ENCODE data around the gene SORBS2.

Gene SORBS2

GRCh38 chr4:185836241-185837084, 24.5 kb upstream of the SORBS2 start:
- no peak for DNase-seq (ENCODE audit: low read depth in 2 of 2)

GRCh38 chr4:185835814-185836213, 23.8 kb upstream of the SORBS2 start:
- no peak for DNase-seq (ENCODE audit: low read depth in 2 of 2)

GRCh38 chr4:185835336-185835735, 23.3 kb upstream of the SORBS2 start:
- no peak for DNase-seq (ENCODE audit: low read depth in 2 of 2)

- DNase-seq (ENCODE audit: low read depth in 2 of 2), result no peak
Measured at GRCh38 chr4:185834778-185835177, 22.8 kb upstream of the SORBS2 start.

- no peak for DNase-seq (ENCODE audit: low read depth in 2 of 2)
Measured at GRCh38 chr4:185834088-185834487, 22.1 kb upstream of the SORBS2 start.

- DNase-seq (ENCODE audit: low read depth in 2 of 2), result no peak
Measured at GRCh38 chr4:185833055-185833598, 21.1 kb upstream of the SORBS2 start.

GRCh38 chr4:185831125-185831815, 19.3 kb upstream of the SORBS2 start:
- DNase-seq (ENCODE audit: low read depth in 2 of 2), result no peak

- no peak for DNase-seq (ENCODE audit: low read depth in 2 of 2)
Measured at GRCh38 chr4:185830263-185830994, 18.4 kb upstream of the SORBS2 start.

GRCh38 chr4:185826381-185826780, 14.4 kb upstream of the SORBS2 start:
- DNase-seq (ENCODE audit: low read depth in 2 of 2), result no peak

- DNase-seq (ENCODE audit: low read depth in 2 of 2), result no peak
Measured at GRCh38 chr4:185825737-185826136, 13.7 kb upstream of the SORBS2 start.

- DNase-seq (ENCODE audit: low read depth in 2 of 2), result no peak
Measured at GRCh38 chr4:185822791-185823190, 10.8 kb upstream of the SORBS2 start.

GRCh38 chr4:185821029-185821419, 9.0 kb upstream of the SORBS2 start:
- no peak for DNase-seq (ENCODE audit: low read depth in 2 of 2)

GRCh38 chr4:185820146-185821028, 8.4 kb upstream of the SORBS2 start:
- DNase-seq (ENCODE audit: low read depth in 2 of 2), result no peak

- no peak for DNase-seq (ENCODE audit: low read depth in 2 of 2)
Measured at GRCh38 chr4:185819144-185819543, 7.2 kb upstream of the SORBS2 start.

- no peak for DNase-seq (ENCODE audit: low read depth in 2 of 2)
Measured at GRCh38 chr4:185817403-185817818, 5.4 kb upstream of the SORBS2 start.

GRCh38 chr4:185813133-185813532, 1.1 kb upstream of the SORBS2 start:
- no peak for DNase-seq (ENCODE audit: low read depth in 2 of 2)

GRCh38 chr4:185810746-185811508, 1.1 kb downstream of the SORBS2 start:
- no peak for DNase-seq (ENCODE audit: low read depth in 2 of 2)

- DNase-seq (ENCODE audit: low read depth in 2 of 2), result no peak
Measured at GRCh38 chr4:185809533-185810071, 2.4 kb downstream of the SORBS2 start.

- DNase-seq (ENCODE audit: low read depth in 2 of 2), result no peak
Measured at GRCh38 chr4:185809121-185809520, 2.9 kb downstream of the SORBS2 start.

- no peak for DNase-seq (ENCODE audit: low read depth in 2 of 2)
Measured at GRCh38 chr4:185805979-185806378, 6.0 kb downstream of the SORBS2 start.

Measured in stimulated activated CD4-positive, alpha-beta T cell treated with anti-CD3 and anti-CD28 coated beads, Interleukin-4, amount 100 ng/mL, for 48 hours (primary cell).